Left renal cortex interstitium (tissue), 4 donors: ENCODE measurements around the gene AMER2. TPM values are rescaled to one million over a fixed set of nuclear protein-coding genes. Genes with fewer than 3 reads are reported as not detected.

Experiments
- polyA plus RNA-seq, 4 donors: library from polyadenylated mRNA; unstranded; fragments of 120-200 nt; gene quantifications; one replicate each; pipeline ENCODE4 v1.2.1, GENCODE V29; 2013; ENCODE audit not compliant: insufficient read length in 4 of 4

The AMER2 gene
- polyA plus RNA-seq, 4 donors, result 0.23 to 0.52 (median 0.31) TPM

Other genes starting within 250 kb of the AMER2 start
- 1 to 10 TPM in 3 of 4 donors, under 1 TPM in 1; 0.56 to 1.6 (median 1.3) TPM for gene PABPC3, start 76.2 kb downstream of the AMER2 start, polyA plus RNA-seq
- gene MTMR6, start 115.2 kb upstream of the AMER2 start, polyA plus RNA-seq, result 10 to 100 TPM; 17.4 to 20.7 (median 20.4) TPM
- 10 to 100 TPM; 41.1 to 70.5 (median 50.0) TPM for gene NUP58, start 129.3 kb upstream of the AMER2 start, polyA plus RNA-seq
- gene ATP8A2, start 199.7 kb upstream of the AMER2 start, polyA plus RNA-seq, result 1 to 10 TPM; 5.4 to 6.7 (median 5.7) TPM